Esophagus muscularis mucosa (tissue), 4 donors: ENCODE data around the gene CYS1. TPM values are rescaled to one million over a fixed set of nuclear protein-coding genes. Genes with fewer than 3 reads are reported as not detected.
A peak's percentile ranks its signal among the peaks of the same experiment; 100 is the strongest.

Experiments
- DNase-seq: peaks from one replicate; pipeline ENCODE4 v3.0.0-alpha.2; 2017; ENCODE audit errors: extremely low spot score
- H3K27ac ChIP-seq, 4 donors: fragments of 200-600 bp; sonication (generic); replicated peaks in 1 of 4; 1 replicate in 3 of 4; 2 replicates in 1 of 4; pipeline ENCODE4 v1.5.1; 2016 to 2019; ENCODE audit warnings: mild to moderate bottlenecking in 1 of 4
- H3K27me3 ChIP-seq, 4 donors: fragments of 200-600 bp; sonication (generic); one replicate each; pipeline versions ENCODE4 v1.5.1 to v1.6.0; 2016 to 2019
- H3K36me3 ChIP-seq, 4 donors: fragments of 200-600 bp; sonication (generic); one replicate each; pipeline ENCODE4 v1.5.1; 2016 to 2019
- H3K4me1 ChIP-seq, 4 donors: fragments of 200-600 bp; sonication (generic); one replicate each; pipeline ENCODE4 v1.5.1; 2016 to 2019
- H3K4me3 ChIP-seq, 4 donors: fragments of 200-600 bp; sonication (generic); 1 replicate in 2 of 4; 2 replicates in 2 of 4; pipeline ENCODE4 v1.5.1; 2016 to 2019; ENCODE audit warnings: mild to moderate bottlenecking in 4 of 4, moderate library complexity in 1 of 4
- H3K9me3 ChIP-seq, 4 donors: fragments of 200-600 bp; sonication (generic); 1 replicate in 3 of 4; 2 replicates in 1 of 4; pipeline ENCODE4 v1.5.1; 2016 to 2019
- CTCF ChIP-seq, 3 experiments: fragments of 200-600 bp in 2 of 3; fragments of 450-650 bp in 1 of 3; sonication (generic) in 2 of 3; IDR thresholded peaks; one replicate each; pipeline ENCODE4 v1.5.1; 2017 to 2019; ENCODE audit warnings: antibody characterized with exemption in 3 of 3, mild to moderate bottlenecking in 2 of 3, moderate library complexity in 1 of 3
- EP300 ChIP-seq: sonication (generic); formaldehyde crosslinking; IDR thresholded peaks from one replicate; pipeline ENCODE4 v1.6.1; 2017; ENCODE audit warnings: antibody characterized with exemption
- POLR2A ChIP-seq: fragments of 450-650 bp; IDR thresholded peaks from one replicate; pipeline ENCODE4 v1.6.1; 2017; ENCODE audit warnings: antibody characterized with exemption, moderate library complexity, mild to moderate bottlenecking, low read depth
- POLR2AphosphoS5 ChIP-seq, 2 donors: sonication (generic); formaldehyde crosslinking; IDR thresholded peaks; one replicate each; pipeline ENCODE4 v1.6.1; 2017; ENCODE audit warnings: antibody characterized with exemption in 2 of 2
- WGBS: methylation state at CpG from one replicate; pipeline ENCODE4 v1.1.5; 2018; 5-methylcytosine and 5-hydroxymethylcytosine counted together
- intact Hi-C: fragments of 100-400 bp; cut with DNase I; formaldehyde crosslinking; loops from one replicate; pipeline ENCODE4 v1.15.1; 2023
- total RNA-seq, 4 donors: library from RNA; depleted of rRNA; stranded (reverse); fragments of >200 nt; gene quantifications; one replicate each; pipeline versions ENCODE4 v1.1.0 to v1.2.1, GENCODE V29; 2016

Gene CYS1
- total RNA-seq, 4 donors from 2014 or later: 16.9 to 56.4 (median 35.4) TPM

GRCh38 chr2:10125842-10126631 lies 45.8 kb upstream of the CYS1 start:
- Histone ChIP-seq H3K27me3 (peaks cover 0 to 30% (median 14%) of the 10 kb centered on the region in 4 donors), H3K27ac (no peak overlapping the region), H3K9me3 (no peaks in the 10 kb centered on the region), H3K4me1 (peaks cover 17 to 34% (median 28%) of the 10 kb centered on the region in 4 donors), H3K4me3 (no peak overlapping the region), H3K36me3 (no peaks in the 10 kb centered on the region)
- 86% methylated on average over 6 of the region's 6 CpGs for WGBS
- TF ChIP-seq POLR2A: no peak
- TF ChIP-seq POLR2AphosphoS5 (IDR thresholded peaks at IDR 0.05): no peak
- TF ChIP-seq EP300: no peak
- TF ChIP-seq CTCF (IDR thresholded peaks at IDR 0.05): no peak
- intact Hi-C loops: loop anchor here (2.0 to 10.0 kb wide), 2 partner anchors 309 to 539 kb away; no protein-coding TSS in a partner anchor
- no peak for DNase-seq

GRCh38 chr2:10124538-10125045 lies 44.4 kb upstream of the CYS1 start:
- DNase-seq: no peak
- WGBS: 8% methylated on average over 5 of the region's 5 CpGs
- intact Hi-C loops: loop anchor here (2.0 to 10.0 kb wide), 3 partner anchors 178 to 540 kb away; partner anchors contain the start of gene HPCAL1
- Histone ChIP-seq H3K9me3 (no peaks in the 10 kb centered on the region), H3K36me3 (no peaks in the 10 kb centered on the region), H3K4me3 (no peak overlapping the region), H3K4me1 (peaks cover 20 to 43% (median 36%) of the 10 kb centered on the region in 4 donors), H3K27me3 (peaks cover 0 to 30% (median 14%) of the 10 kb centered on the region in 4 donors), H3K27ac (no peak overlapping the region)
- TF ChIP-seq CTCF (IDR thresholded peaks at IDR 0.05): peak; percentile 61 to 70 (median 67)
- no peak for TF ChIP-seq POLR2A
- no peak for TF ChIP-seq EP300

GRCh38 chr2:10123281-10123680 lies 43.1 kb upstream of the CYS1 start:
- intact Hi-C loops: loop anchor here (2.0 to 10.0 kb wide), 3 partner anchors 179 to 542 kb away; partner anchors contain the start of gene HPCAL1
- peaks cover 0 to 30% (median 14%) of the 10 kb centered on the region in 4 donors for H3K27me3 ChIP-seq
- H3K36me3 ChIP-seq: no peaks in the 10 kb centered on the region
- no peak overlapping the region for H3K27ac ChIP-seq
- WGBS: 1% methylated on average over 17 of the region's 18 CpGs
- no peak for TF ChIP-seq CTCF (IDR thresholded peaks at IDR 0.05)
- no peak for TF ChIP-seq POLR2A
- no peak for TF ChIP-seq POLR2AphosphoS5 (IDR thresholded peaks at IDR 0.05)
- TF ChIP-seq EP300: no peak
- peak overlapping the region; percentile 57 to 64 (median 58) for H3K4me3 ChIP-seq
- no peak for DNase-seq
- no peaks in the 10 kb centered on the region for H3K9me3 ChIP-seq
- peaks cover 20 to 43% (median 37%) of the 10 kb centered on the region in 4 donors for H3K4me1 ChIP-seq

- no peaks in the 10 kb centered on the region for H3K36me3 ChIP-seq
- peak within 1 kb of the TSS; percentile 57 to 64 (median 58) for H3K4me3 ChIP-seq
- intact Hi-C loops: loop anchor here (2.0 to 10.0 kb wide), 3 partner anchors 180 to 542 kb away; partner anchors contain the start of gene HPCAL1
- no peak for TF ChIP-seq CTCF (IDR thresholded peaks at IDR 0.05)
- TF ChIP-seq EP300: no peak
- TF ChIP-seq POLR2A: no peak
- TF ChIP-seq POLR2AphosphoS5 (IDR thresholded peaks at IDR 0.05): peak in 1 of 2 donors; percentile 56
- no peak within 1 kb of the TSS for H3K27ac ChIP-seq
- no peaks in the 10 kb centered on the region for H3K9me3 ChIP-seq
- DNase-seq: peak; percentile 97
- 0% methylated on average over 6 of the region's 81 CpGs for WGBS
- H3K4me1 ChIP-seq: peaks cover 20 to 43% (median 37%) of the 10 kb centered on the region in 4 donors
- H3K27me3 ChIP-seq: peaks cover 0 to 30% (median 14%) of the 10 kb centered on the region in 4 donors
Measured at GRCh38 chr2:10122500-10123280, 42.5 kb upstream of the CYS1 start, which contains the start of gene RRM2. RRM2 (plus strand) TSS chr2:10122739; CDS start chr2:10122799, 60 bp downstream.
